NCI-H2107 treated with DMSO at 0.1 percent for 48 hours (cell line): Measurements from ENCODE around the gene SPON1.
"Not testable (repeated sequence)": the region's sequence is repeated elsewhere in the genome, so short reads cannot be mapped to it uniquely, and the experiment has no call there.

Source experiments
- DNase-seq: peaks from one replicate; lab custom pipeline; 2025; ENCODE audit not compliant: unreplicated experiment; lab: John Stamatoyannopoulos, UW

Gene SPON1

DNA sequence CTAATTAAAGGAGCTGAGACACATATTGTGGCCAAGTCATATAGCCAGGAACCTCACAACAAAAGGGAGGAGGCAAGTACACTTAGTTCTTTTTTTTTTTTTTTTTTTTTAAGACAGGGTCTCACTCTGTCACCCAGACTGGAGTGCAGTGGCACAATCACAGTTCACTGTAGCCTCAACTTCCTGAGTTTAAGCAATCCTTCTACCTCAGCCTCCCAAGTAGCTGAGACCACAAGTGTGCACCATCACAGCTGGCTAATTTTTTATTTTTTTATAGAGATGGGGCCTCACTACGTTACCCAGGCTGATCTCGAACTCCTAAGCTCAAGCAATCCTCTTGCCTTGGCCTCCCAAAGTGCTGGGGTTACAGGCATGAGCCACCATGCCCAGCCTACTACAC, 73.0 kb downstream of the SPON1 start:
- DNase-seq, result not testable (repeated sequence)

DNA sequence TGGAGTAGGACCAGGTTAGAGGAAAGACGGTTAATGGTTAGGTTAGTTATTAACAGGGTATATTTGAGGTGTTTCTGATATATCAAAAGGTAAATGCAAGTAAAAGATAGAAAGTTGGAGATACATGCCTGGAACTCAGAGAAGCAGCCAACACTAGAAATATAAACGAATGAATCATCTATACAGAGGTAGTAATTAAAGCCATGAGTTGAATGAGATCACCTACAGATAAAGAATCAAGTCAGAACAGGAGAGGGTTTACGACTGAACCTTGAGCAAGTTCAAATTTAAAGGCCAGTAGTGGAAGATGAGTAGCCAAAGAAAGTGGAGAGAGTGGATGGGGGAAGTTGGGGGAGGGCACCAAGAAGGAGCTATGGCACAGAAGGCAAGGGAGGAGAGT, 73.9 kb downstream of the SPON1 start:
- no peak for DNase-seq

DNA sequence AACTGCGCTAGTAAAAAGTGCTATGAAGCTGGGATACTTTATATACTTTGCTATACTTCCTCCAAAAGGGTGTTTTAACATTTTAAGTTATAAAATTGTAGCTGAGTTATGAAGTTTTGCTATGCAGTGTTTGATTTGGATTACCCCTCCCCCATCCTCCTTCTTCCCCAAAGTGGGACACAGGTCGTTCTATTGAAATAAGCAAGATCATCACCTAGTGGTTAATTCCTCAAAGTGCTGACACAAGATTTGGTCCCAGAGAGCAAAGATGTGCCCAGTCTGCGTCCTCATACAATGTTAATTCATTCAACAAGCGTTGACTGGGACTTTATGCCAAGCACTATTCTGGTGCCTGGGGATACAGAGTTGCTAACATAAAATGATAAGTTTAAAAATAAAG, 78.5 kb downstream of the SPON1 start:
- no peak for DNase-seq

DNA sequence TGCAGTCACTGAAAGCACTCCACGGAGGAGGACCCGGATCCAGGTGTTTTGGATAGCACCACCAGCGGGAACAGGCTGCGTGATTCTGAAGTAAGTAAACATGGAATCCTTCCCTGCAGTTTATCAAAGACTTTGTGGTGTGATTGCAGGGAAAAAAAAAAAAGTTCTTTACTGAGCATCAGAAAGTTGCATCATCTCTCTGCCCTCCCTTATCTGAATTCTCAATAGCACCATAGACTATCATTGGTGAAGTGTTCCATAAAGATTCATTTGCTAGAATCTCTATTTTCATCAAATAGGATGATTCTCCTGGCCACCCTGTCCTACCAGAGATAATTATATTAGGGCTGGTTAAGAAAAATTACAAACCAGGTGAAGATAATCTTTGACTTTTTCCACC, 79.0 kb downstream of the SPON1 start:
- no peak for DNase-seq

DNA sequence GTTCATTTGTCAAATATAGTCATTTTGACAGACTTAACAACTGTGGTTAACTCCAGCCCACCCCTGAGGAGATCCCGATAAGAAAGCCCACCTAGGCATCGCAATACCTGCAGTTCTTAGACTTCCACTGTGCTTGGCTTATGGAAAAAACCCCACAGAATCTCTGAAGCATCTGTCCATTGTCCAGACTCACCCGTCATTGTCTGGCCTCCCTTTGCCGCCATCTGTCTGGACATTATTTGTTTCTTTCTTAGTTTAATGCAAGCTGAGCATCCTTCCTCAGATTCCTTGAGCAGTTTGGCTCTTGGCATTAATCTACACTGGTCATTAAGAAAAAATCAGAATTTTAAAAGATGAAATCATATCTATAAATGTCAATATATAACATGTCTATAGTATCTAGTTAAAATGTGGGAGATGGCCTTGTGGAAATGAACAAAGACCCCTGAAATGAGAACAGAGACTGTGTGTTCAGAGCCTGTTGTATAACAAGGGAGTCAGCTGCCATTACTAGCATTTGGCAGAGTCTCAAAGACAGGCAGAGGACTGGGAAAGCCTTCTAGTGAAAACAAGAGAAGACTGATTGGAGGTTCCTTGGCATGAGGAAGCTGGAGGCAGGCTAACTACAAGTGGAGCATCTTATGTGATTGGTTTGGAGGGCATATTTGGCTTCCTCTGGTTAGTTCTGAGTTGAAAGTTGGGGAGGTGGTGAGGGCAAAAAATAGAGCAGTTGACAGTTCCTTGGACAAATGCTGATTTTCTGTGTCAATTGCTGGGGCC, 80.4 kb downstream of the SPON1 start:
- DNase-seq, result no peak

DNA sequence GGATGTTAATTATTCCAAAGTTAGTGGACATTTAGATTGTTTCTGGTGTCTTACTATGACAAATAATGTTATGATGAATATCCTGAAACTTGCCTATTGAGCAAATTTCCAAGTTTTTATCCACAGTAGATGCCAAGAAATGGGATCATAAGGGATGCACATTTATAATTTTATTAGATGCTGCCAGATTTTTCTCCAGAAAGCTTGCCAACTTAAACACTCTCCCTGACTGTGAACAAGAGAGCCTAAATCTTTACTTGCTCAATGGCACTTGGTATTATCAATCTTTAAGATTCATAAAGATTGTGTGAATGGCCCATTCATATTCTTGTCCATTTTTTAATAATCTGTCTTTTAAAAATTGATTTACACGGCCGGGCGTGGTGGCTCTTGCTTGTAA, 82.4 kb downstream of the SPON1 start:
- DNase-seq, result no peak

DNA sequence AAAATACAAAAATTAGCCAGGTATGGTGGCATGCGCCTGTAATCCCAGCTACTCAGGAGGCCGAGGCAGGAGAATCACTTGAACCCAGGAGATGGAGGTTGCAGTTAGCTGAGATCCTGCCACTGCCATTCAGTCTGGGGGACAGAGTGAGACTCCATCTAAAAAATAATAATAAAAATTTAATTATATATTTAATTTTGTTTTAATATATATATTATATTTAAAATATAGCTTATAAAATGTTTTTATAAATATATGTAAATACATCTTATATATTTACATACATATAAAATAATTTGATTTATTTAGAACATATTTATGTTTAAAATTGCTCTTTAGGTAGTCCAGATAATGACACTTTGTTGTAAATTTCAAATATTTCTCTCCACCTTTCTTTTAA, 82.9 kb downstream of the SPON1 start:
- DNase-seq, result no peak

DNA sequence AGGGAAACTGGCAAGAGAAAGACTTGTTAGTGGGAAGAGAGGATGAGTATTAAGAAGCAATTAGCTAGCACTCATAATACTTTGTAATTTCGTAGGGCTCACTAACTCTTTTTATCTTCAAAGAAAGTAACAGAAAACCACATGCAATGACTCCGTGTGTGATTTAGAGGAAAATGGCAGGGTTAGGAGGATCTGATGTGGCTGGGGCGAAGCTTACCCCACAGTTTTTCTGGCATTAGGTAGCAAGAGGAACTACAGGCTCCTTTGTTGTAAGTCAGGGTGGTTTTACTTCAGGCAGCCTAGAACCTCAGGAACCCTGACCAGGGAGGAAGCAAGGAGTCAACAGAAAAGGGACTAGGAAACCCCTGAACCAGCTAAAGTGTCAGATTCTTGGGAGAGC, 89.7 kb downstream of the SPON1 start:
- DNase-seq, result no peak

DNA sequence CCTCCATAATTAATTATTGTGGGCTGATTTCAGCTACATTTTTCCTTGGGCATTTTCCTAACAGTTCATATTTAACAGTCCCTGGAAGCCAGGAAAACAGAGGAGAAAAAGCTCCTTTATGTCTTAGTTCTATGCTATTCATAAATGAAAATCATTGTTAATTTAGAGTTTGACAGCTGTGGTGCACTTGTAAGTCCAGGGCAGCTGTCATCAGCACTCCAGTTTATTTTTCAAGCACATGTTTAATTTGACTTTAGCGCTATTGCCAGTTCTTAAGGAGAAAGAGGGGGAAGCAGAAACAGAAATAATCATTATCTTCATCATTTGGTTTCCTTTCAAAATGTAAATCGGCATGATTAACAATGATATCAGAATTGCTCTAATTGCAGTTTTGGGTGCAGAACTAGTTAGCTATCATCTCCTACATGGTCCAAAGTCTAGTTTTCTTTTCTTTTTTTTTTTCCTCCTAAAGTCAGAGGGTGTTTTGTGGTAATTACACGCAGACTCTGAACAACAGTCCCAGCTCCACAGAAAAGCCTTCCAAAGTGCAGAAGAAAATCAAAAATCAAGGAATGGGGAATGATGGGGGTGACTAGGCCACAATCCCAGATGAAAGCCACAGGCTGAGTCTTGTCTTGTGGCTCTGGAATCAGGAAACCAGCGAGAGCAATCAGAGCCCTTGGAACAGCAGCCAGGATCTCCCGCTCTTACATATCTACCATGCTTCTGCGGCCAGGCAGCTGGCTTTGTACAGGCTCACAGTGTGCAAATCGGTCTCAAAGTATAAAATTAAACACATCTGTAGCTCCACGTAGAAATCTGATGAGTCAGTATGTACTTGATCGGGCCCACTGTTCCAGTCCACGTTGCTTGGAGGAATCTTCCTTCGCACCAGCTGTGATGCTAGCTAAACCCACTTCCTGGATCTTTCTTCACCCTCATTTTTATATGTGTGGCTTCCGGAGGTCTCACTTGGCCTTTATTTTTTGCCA, 91.9 kb downstream of the SPON1 start:
- no peak for DNase-seq

DNA sequence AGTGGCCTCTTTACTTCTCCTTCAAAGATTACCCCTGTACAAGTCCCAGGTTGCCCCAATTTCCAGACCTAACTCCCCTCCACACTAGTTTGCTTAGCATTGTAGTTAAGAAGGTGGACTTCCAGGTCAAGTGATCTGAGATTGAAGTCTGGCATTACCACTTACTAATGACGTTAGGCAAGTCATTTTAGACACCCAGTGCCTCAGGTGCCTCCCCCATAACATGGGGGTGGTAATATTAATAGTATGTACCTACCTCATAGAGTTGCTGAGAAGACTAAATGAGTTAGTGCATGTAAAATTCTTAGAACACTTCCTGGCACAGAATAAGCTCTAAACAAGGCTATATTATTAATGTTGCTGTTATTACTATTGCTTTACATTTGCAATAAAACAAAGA, 93.4 kb downstream of the SPON1 start:
- DNase-seq, result no peak

DNA sequence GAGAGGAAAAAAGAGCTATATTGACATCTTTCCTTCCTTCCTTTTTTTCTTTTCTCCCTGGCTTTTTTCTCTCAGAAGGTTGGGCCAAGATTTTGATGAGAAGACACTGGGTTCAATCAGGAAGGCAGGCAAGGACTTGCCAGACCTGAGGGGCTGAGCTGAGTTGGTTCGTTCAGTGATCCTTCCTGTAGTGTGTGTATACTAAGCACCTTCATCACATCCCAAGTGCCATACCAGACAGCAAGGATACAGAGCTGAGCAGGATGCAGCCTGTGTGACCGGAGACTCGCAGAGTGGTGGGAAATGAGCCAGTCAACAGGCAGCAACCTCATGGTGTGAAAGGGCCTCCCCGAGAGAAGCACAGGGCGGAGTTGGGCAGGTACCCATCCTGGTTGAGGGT, 95.5 kb downstream of the SPON1 start:
- DNase-seq, result no peak

DNA sequence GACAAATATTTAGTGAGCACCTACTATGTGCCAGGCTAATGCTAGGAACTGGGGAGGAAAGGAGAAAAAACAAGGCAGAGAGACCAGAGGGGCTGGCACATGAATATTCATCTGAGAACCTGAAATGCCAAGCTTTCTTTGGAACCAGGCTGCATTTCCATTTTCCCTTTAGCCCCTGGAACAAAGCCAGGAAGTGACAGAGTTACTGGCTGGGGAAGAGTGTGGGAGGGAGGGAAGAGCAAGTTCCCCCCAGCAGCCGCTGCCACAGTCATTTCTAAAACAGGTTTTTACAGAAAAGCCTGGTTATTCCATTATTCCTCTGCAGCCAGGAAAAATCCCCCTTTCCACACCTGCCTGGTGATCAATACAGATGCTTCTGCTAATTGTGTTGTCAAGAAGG, 97.0 kb downstream of the SPON1 start:
- DNase-seq, result no peak

DNA sequence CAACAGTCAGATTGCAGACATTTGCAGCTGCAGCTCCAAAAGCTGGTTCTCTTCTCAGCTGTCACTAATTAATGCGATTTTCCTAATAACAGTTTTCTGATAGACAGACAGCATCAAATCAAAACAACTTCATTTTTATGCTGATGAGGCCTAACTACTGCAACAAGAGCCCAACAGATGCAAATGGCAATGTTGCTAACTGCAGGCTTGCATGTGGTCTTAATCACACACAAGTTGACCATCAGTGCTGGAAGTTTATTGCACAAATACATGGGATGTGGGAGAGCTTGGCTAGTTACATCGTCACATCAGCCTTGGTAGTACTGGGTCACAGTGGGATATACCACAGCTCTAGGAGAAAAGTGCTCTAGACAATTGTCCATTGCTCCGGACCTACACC, 99.2 kb downstream of the SPON1 start:
- no peak for DNase-seq

DNA sequence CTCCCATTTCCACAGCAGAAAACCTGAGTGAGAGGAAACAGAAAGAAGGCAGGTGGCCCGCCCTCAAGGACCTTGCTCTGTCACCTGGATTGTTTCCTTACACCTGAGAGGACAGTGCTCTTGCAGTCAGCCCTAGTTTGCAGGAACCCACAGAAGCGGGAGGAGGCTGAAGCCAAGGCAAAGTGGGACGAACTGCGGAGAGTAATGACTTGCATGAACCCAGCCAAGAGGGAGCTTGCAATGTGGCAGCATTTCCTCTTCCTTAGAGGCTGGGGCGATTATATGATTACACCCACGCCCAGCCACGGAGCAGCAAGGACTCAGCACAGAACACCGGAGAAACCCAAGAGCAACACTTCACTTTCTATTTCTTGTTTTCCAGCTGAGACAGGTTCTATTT, 102.6 kb downstream of the SPON1 start:
- no peak for DNase-seq

DNA sequence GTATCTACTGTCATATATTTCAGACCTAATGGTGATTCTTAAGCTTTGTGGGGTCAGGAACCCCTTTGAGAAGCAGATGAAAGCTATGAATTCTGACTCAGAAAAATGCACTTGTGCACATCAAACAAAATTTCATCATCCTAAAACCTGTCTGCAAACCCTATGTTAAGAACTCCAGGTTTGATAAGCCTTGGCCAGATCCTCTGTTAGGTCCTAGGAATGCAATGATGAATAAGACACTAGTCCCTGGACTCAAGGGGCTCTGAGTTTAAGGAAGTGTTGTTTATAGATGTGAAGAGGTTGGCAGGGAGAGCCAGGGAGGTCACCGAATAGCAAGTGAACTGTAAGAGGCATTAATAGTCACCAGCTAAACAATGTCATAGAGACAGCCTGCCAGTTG, 103.2 kb downstream of the SPON1 start:
- DNase-seq, result no peak

DNA sequence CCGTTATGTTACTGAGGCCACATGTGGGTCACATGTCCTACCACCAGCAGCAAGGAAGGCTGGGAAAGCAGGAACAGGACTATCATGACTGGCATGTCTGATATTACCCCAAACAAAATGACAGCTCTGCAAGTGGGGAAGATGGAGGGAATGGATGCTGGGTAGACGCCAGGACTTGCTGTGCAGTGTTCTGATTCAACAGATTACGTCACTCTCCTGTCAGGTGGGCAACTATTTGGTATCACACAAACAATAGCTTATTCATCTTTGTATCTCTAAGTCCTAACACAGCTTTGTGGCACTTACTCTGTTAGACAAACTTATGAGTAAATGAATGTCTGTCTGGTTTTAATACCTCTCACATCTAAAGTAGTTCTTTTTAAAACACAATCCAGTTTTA, 105.2 kb downstream of the SPON1 start:
- no peak for DNase-seq

DNA sequence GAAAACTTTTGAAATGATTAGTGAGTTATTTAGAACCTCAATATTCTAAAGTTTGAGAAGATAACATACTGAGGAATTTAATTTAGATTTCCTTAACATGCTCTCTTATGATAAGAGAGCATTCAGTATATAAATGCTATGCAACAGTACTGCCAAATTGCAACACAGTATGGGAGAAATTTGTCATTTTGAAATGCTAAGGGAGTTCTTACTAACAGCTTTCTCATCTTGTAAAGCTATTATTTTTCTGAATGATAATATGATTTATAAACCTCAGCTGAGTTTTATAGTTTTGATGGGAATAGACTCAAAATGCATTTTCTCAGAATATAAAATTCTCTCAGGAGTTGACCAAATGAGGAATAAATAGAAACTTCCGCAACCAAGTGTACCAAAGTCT, 108.4 kb downstream of the SPON1 start:
- no peak for DNase-seq

DNA sequence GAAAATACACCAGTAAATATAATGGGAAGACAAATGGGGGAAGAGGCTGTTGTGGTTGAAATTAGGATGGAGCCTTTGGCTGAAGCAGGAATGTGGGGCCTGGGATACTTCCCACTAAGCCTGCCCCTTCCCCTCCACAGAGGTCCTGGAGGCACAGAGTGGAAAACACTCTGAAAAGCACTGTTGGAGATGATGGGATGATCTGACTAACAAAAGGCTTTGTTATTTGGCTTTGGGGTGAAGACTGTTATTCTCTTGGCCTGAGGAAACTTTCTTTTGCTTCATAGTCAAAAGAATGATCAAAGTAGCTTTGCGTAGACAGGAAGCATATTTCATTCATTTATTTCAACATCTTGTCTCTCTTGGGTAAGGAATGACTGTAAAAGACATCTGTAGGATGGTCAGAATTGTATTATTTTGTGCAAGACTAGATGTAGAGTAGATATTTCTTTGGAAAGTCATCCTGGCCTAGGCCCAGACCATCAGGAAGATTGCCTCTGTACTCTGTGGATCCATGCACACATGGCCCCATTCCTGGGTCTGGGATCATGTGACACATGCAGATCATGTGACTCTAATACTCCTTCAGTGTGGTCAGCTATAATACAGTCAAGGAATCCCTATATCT, 111.4 kb downstream of the SPON1 start:
- DNase-seq, result no peak

DNA sequence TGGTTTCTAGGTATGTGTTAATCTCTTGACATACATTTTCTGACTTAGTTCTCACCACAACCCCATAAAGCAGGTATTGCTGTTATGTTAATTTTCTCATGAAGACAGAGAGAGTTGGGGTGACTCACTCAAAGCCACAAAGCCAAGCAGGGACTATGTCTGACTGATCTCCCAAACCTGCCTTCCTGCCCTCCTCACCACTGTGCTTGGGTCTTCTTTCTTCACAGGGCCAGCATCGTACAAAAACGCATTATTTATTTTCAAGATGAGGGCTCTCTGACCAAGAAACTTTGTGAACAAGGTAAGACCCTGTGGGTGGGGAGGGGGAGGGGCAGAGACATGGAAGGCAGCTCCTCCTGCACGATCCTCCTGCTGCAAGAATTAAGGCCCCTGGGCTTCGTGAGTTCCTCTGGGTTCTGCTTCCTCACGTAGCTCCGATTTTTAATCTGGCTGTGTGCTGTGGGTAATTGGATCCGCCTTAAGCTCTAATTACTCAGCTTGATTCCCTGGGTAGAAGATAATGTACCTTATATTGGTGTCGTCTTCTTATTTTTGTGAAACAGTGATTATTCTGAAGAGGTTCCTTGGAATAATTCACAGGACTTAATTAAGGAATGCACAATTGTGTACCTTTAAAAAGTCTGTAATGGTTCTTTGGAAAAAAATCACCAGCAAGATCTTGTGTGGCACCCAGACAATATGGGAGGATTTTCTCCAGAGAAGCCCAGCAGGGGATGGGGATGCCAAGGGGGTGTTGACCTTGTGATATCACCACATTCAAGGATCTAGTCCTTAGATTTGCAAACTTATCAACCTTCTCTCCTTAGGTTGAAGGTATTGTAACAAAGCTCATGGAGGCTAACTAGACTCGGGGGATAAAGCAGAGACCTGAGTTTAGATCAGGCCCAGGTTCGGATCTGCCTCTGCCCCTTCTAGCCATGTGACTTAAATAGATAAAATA, 112.9 kb downstream of the SPON1 start:
- DNase-seq, result no peak

DNA sequence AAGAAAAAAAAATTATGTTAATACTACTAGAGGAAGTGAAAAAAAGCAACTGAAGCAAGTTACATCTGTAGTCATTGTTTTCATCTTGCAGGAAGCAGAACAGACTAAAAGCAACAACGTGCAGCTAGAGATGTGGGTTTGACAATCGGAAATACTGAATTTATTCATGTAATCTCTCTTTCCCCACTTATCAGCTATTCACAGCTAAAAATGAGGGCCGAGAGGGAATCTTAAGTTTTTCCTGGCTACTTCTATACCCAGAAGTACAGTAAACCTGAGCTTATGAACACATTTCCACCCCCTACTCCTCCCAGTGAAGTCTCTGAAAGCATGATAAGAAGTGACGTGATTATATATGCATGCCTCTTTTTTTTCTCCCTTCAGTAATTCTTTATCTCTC, 116.5 kb downstream of the SPON1 start:
- DNase-seq, result no peak

DNA sequence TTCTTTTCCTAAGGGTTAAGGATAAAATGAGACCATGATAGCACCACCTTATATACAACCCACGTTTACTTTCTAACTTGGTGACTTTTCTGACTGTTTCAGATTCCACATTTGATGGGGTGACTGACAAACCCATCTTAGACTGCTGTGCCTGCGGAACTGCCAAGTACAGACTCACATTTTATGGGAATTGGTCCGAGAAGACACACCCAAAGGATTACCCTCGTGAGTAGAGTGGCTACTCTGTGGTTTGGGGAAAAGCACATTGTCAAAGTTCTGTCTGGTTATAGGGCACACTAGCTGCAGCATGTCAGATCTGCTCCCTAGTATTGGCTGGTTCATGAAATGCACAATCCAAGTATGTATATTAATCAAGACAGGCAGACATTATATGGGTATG, 117.3 kb downstream of the SPON1 start:
- no peak for DNase-seq
